Measurements from ENCODE around the gene CLRN3.

DNA sequence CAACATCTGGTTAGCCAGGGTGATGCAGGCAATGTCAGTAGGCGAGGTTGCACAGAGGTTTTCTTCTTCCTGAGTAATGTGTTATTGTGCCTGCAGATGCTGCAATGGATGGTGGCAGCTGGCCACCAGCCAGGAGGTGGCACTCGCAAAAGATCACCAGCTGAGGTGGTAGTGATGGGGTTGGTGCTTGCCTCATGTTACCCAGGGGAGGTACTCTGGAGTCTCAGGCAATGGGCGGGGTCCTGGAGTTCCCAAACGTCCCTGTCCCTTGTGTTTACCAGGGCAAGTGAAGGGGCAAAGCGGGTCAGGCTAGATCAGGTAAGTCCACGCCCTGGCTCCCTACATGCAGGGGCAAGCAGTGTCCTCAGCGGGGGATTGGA is 21.1 kb downstream of the CLRN3 start:
- TF ChIP-seq SIN3A (IDR thresholded peaks at IDR 0.05; ENCODE audit: borderline replicate concordance, insufficient read depth, low read length) (no peak), POLR2AphosphoS5 (IDR thresholded peaks at IDR 0.05; ENCODE audit: low read depth, low read length) (no peak), TAF1 (IDR thresholded peaks at IDR 0.05; ENCODE audit: borderline replicate concordance, insufficient read depth, low read length) (no peak), FOXP2 (optimal IDR thresholded peaks at IDR 0.05; ENCODE audit: borderline replicate concordance, extremely low read depth, extremely low read length, insufficient read depth) (no peak)
- TF ChIP-seq, protein P1, sequence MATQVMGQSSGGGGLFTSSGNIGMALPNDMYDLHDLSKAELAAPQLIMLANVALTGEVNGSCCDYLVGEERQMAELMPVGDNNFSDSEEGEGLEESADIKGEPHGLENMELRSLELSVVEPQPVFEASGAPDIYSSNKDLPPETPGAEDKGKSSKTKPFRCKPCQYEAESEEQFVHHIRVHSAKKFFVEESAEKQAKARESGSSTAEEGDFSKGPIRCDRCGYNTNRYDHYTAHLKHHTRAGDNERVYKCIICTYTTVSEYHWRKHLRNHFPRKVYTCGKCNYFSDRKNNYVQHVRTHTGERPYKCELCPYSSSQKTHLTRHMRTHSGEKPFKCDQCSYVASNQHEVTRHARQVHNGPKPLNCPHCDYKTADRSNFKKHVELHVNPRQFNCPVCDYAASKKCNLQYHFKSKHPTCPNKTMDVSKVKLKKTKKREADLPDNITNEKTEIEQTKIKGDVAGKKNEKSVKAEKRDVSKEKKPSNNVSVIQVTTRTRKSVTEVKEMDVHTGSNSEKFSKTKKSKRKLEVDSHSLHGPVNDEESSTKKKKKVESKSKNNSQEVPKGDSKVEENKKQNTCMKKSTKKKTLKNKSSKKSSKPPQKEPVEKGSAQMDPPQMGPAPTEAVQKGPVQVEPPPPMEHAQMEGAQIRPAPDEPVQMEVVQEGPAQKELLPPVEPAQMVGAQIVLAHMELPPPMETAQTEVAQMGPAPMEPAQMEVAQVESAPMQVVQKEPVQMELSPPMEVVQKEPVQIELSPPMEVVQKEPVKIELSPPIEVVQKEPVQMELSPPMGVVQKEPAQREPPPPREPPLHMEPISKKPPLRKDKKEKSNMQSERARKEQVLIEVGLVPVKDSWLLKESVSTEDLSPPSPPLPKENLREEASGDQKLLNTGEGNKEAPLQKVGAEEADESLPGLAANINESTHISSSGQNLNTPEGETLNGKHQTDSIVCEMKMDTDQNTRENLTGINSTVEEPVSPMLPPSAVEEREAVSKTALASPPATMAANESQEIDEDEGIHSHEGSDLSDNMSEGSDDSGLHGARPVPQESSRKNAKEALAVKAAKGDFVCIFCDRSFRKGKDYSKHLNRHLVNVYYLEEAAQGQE (IDR thresholded peaks at IDR 0.05; ENCODE audit: insufficient read depth in 1 of 2, low read depth in 2 of 2, low read length in 2 of 2) = no peak

Data from PFSK-1 (cell line).